HG03571 (cell line): Measurements from ENCODE around the gene TBCK.
"Not testable (repeated sequence)": the region's sequence is repeated elsewhere in the genome, so short reads cannot be mapped to it uniquely, and the experiment has no call there.

Experiments
- ATAC-seq: cut with Tn5 transposase; IDR thresholded peaks from one replicate; pipeline ENCODE4 v1.9.1; 2021; ENCODE audit not compliant: unreplicated experiment

TBCK gene

GRCh38 chr4:106238820-106239420 lies 77.1 kb downstream of the TBCK start:
- ATAC-seq, result peak; percentile 79

- ATAC-seq, result no peak
These were observed 84.1 kb downstream of the TBCK start for GRCh38 chr4:106231931-106232330.

- no peak for ATAC-seq
These were observed 93.5 kb downstream of the TBCK start for GRCh38 chr4:106222548-106222947.

GRCh38 chr4:106213291-106213690 lies 102.7 kb downstream of the TBCK start:
- ATAC-seq, result not testable (repeated sequence)

- no peak for ATAC-seq
These were observed 106.0 kb downstream of the TBCK start for GRCh38 chr4:106210021-106210420.

GRCh38 chr4:106208481-106209460 lies 107.2 kb downstream of the TBCK start:
- ATAC-seq, result no peak

- ATAC-seq, result no peak
These were observed 114.6 kb downstream of the TBCK start for GRCh38 chr4:106201373-106201772.

DNA sequence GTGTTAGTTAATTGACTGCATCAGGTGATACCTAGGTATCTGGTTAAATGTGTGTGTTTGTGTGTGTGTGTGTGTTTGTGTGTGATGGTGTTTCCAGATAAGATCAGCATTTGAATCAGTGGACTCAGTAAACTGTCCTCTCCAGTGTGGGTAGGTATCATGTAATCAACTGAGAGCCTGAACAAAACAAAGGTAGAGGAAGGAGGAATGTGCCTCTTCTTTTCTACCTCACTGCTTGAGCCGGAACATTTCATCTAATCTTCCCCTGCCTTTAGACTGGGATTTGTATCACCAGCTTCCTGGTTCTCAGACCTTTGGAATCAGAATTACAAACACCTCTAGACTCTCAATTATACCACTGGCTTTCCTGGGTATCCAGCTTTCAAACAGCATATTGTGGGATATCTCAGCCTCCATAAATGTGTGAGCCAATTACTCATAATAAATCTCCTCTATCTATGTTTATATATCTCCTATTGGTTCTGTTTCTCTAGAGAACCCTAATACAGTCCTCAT lies 120.5 kb downstream of the TBCK start:
- ATAC-seq, result no peak

GRCh38 chr4:106194801-106195200 lies 121.2 kb downstream of the TBCK start:
- no peak for ATAC-seq

GRCh38 chr4:106192131-106192530 lies 123.9 kb downstream of the TBCK start:
- no peak for ATAC-seq

- no peak for ATAC-seq
These were observed 129.8 kb downstream of the TBCK start for GRCh38 chr4:106186201-106186600.

- no peak for ATAC-seq
These were observed 132.5 kb downstream of the TBCK start for GRCh38 chr4:106183551-106183950.

DNA sequence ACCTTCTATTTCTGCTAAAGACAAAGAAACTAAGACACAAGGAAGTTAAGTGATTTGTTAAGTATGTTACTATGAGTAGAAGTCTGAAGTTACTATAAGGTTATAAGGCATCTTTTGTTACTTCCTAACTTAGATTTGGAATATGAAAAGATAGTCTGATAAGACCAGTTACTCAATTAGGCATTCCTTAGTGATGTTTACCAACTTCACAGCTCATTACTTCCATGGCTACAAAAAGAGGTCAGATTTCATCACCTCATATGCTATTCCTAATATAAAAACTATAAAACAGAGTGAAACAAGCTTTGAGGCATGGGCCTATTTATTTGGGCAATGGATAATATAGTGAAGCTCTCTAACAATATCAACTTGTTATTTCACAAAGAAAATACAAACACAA lies 143.1 kb downstream of the TBCK start:
- ATAC-seq, result no peak

DNA sequence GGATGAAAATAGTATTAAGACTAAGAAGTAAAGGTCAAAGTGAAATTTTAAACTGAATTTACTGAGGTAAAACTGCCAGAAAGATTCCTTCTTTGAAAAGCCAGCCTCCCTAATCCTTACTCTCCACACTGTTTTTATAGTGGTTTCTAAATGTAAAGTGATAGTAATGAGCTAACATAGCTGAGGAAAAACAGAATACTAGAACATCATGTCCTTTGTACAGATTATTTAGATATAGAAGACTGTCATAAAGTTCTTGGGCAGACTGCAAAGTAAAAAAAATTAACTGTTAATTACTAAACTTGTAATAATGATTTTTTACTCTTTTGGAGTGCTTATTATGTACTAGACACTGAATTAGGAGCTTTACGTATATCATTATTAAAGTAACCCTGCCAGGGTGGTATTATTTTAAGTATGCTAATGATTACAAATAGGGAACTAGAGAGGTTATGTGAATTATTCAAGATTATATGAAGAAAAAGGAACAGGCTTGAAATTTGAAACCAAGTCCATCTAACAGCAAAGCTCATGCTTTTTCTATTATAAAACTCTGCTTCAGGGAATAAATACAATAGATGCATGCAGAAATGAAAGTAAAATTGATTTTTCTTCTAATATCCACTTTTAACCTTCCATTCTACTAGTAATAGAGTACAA lies 150.5 kb downstream of the TBCK start:
- ATAC-seq, result no peak

DNA sequence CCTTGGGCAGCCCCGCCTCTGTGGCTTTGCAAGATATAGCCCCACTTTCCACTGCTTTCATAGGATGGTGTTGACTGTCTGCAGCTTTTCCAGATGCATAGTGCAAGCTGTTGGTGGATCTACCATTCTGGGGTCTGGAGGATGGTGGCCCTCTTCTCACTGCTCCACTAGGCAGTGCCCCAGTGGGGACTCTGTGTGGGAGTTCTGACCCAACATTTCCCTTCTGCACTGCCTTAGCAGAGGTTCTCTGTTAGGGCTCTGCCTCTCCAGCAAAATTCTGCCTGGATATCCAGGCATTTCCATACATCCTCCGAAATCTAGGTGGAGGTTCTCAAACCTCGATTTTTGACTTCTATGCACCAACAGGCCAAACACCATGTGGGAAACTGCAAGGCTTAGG lies 153.7 kb downstream of the TBCK start:
- ATAC-seq, result no peak

DNA sequence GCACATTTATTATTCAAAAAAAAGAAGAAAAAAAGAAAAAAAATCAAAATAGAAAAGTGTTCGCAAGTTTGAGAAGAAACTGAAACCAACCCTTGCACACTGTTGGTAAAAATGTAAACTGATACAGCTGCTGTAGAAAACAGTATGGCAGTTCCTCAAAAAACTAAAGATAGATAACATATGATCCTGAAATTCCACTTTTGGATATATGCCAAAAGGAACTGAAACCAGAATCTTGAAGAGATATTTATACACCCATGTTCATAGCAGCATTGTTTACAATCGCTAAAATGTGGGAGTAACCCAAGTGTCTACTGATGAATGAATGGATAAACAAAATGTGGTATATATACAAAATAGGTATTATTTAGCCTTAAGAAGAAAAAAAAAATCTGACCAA lies 155.4 kb downstream of the TBCK start:
- no peak for ATAC-seq

GRCh38 chr4:106149911-106150310 lies 166.1 kb downstream of the TBCK start:
- no peak for ATAC-seq

- no peak for ATAC-seq
These were observed 167.0 kb downstream of the TBCK start for GRCh38 chr4:106149026-106149425.

- no peak for ATAC-seq
These were observed 173.3 kb downstream of the TBCK start for GRCh38 chr4:106142616-106143127.

GRCh38 chr4:106140601-106141000 lies 175.4 kb downstream of the TBCK start:
- ATAC-seq, result no peak

- no peak for ATAC-seq
These were observed 179.2 kb downstream of the TBCK start for GRCh38 chr4:106136777-106137331.
